Bronchial epithelial cell (primary cell): ENCODE results near the gene C5orf63. TPM values are rescaled to one million over a fixed set of nuclear protein-coding genes. Genes with fewer than 3 reads are reported as not detected.
A peak's percentile ranks its signal among the peaks of the same experiment; 100 is the strongest.

Experiments
- DNase-seq: peaks from one replicate; pipeline ENCODE4 v3.0.0-alpha.2; 2010; ENCODE audit warnings: low read depth
- FAIRE-seq: peaks from 2 replicates; lab custom pipeline; 2011; peaks lifted over from hg19 to GRCh38; lab: Jason Lieb, UNC
- H3K27me3 ChIP-seq: 2 replicates; pipeline ENCODE4 v1.5.1; 2011; ENCODE audit warnings: low read length; ENCODE audit not compliant: control insufficient read depth, insufficient read depth
- H3K36me3 ChIP-seq: 2 replicates; pipeline ENCODE4 v1.5.1; 2011; ENCODE audit warnings: low read length; ENCODE audit not compliant: control insufficient read depth, insufficient read depth
- H3K4me3 ChIP-seq: 2 replicates; pipeline ENCODE4 v1.5.1; 2011; ENCODE audit warnings: mild to moderate bottlenecking, low read depth, low read length, control low read depth
- total RNA-seq: library from RNA; depleted of rRNA; stranded (reverse); fragments of >200 nt; gene quantifications from 2 replicates; pipeline ENCODE4 v1.2.1, GENCODE V29; 2014
- TF ChIP-seq, protein P1 (sequence below): IDR thresholded peaks from 2 replicates; pipeline ENCODE4 v1.5.1; 2011; ENCODE audit warnings: mild to moderate bottlenecking, moderate library complexity, low read length, control low read depth, inconsistent platforms; ENCODE audit not compliant: insufficient read depth, severe bottlenecking

The C5orf63 gene
- total RNA-seq, 1 donor from 2014 or later: 4.5 TPM

DNA sequence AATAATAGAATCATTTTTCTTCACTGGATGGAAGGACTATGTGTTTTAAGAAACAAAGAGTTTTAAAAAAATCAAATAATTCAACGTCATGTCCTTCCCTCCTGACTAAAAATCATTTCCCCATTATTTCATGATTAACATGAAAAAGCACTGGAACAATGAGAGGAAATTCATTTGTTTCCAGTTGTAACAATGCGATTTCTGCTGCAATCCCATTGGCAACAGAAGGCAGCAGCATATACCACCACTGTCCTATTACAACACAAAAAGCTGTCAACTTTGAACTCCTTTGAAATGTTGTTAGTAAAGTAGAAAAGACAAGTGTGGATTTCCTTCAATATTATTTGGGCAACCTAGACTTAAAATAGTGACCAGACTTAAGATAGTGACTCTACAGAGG, 3.1 kb downstream of the C5orf63 start:
- no peak for FAIRE-seq
- Histone ChIP-seq H3K27me3 (no peaks in the 10 kb centered on the region), H3K4me3 (no peak overlapping the region), H3K36me3 (peaks cover 1% of the 10 kb centered on the region)
- TF ChIP-seq, protein P1, sequence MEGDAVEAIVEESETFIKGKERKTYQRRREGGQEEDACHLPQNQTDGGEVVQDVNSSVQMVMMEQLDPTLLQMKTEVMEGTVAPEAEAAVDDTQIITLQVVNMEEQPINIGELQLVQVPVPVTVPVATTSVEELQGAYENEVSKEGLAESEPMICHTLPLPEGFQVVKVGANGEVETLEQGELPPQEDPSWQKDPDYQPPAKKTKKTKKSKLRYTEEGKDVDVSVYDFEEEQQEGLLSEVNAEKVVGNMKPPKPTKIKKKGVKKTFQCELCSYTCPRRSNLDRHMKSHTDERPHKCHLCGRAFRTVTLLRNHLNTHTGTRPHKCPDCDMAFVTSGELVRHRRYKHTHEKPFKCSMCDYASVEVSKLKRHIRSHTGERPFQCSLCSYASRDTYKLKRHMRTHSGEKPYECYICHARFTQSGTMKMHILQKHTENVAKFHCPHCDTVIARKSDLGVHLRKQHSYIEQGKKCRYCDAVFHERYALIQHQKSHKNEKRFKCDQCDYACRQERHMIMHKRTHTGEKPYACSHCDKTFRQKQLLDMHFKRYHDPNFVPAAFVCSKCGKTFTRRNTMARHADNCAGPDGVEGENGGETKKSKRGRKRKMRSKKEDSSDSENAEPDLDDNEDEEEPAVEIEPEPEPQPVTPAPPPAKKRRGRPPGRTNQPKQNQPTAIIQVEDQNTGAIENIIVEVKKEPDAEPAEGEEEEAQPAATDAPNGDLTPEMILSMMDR: no peak
- no peak for DNase-seq

DNA sequence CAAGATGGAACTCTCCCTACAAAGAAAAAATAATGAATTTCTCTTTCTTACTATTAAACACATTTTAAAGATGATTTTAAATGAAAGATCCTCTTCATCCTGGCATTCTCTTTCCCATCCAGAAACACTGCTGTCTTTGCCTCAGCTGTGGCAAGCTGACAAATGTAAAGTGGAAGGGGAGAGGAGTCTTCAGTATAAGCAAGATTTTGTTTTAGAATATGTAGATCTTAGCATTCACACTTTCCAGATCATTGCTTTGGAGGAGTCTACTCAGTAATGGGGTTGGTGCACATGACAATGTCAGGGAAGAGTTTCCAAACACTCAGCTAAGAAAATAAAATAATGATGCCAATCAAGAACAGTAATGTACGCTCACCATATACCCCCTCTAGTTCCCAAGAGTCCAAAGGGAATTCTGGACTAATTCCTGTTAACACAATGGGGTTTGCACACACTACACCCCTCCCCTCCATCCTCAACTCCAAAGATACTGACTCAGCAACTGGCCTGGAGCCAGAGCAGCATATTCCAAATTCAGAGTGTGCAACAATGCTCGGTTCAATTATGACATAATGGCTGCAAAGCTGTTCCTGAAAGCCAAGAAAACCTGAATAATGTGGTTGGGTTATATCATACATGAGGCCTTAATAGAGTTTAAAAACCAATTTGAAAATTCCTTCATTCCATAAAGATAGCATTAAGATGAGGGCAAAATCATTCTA, 4.6 kb downstream of the C5orf63 start:
- TF ChIP-seq, protein P1: no peak
- Histone ChIP-seq H3K36me3 (peaks cover 1% of the 10 kb centered on the region), H3K27me3 (no peaks in the 10 kb centered on the region), H3K4me3 (no peak overlapping the region)
- no peak for FAIRE-seq
- DNase-seq: peak; percentile 42

DNA sequence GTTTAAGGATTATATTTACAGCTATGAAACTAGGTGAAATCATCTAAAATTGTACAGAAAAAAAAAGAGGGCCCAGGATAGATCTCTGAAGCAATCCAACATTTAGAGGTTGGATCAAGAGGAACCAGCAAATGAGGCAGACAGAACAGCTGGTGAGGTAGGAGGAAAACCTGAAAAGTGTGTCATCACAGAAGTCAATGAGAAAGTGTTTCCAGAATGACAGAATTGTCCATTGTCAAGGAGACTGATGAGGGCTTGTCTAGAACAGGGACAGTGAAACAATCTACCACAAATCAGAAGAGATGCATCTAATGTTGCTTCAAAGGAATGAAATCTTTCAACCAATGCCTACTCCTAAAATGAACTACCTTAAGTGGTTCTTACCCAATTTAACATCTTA, 6.6 kb downstream of the C5orf63 start:
- Histone ChIP-seq H3K27me3 (no peaks in the 10 kb centered on the region), H3K36me3 (peaks cover 1% of the 10 kb centered on the region), H3K4me3 (no peak overlapping the region)
- TF ChIP-seq, protein P1: no peak
- DNase-seq: no peak
- no peak for FAIRE-seq

DNA sequence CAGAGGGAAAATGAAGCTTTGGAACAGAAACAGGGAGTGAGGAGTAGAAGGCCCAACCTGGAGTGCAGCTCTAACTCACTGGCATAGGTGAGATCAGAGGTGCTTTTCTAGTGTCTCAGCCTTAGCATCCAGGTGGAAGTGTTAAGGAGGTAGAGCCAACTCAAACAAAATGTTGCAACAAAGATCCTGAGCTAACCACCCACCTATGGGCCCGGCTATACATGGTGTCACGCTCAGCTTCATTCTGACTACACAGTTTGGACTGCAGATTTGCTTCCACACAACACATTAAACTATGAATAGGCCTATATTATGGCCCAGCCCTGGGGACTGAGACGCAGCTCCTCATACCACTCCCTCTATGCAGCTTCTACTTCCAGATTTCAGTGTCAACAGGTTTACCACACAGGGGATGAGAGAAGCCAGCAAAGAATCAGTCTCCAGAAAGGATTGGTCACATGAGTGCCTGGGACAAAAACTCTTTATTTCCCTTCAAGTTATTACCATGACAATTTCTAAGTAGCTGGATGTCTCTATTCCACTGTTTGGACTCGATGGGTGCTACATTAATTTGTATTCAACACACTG, 9.0 kb downstream of the C5orf63 start:
- TF ChIP-seq, protein P1: no peak
- Histone ChIP-seq H3K27me3 (no peaks in the 10 kb centered on the region), H3K36me3 (no peaks in the 10 kb centered on the region), H3K4me3 (no peak overlapping the region)
- DNase-seq (peak; percentile 92), FAIRE-seq (peak; percentile 97)

DNA sequence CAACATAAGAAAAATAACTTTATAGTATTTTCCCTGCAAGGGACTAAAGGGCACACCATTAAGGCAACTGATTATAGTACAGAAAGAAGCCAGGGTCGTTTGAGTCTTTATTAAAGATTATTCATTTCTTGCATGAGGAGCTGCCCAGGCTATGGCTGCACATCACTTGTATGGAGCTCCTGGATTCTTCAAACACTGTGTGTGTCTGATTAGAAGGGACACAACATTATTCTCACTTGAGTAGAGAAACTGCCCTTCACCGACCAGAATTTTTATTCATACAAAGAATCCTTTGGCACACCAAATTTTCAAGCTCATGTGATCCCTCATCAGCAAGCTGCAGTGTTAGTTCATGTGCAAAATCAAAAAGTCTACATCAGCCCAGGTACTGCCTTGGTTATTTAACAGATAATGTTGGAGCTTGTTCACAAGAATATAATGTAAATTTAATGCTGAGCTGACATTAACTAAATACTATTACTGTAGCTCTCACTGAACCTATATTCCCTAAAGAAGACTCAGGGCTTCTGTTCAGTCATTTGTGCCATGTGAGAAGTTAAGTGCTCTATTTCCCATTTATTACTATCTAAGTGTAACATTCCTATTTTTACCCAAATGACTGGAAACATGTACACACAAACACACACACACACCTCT, 9.9 kb downstream of the C5orf63 start:
- no peaks in the 10 kb centered on the region for H3K27me3 ChIP-seq
- TF ChIP-seq, protein P1: no peak
- no peak overlapping the region for H3K4me3 ChIP-seq
- no peaks in the 10 kb centered on the region for H3K36me3 ChIP-seq
- no peak for DNase-seq
- no peak for FAIRE-seq
